ENCODE results near the gene PGAM4.

The PGAM4 gene

GRCh38 chrX:77969538-77969937 lies at the start of gene PGAM4:
PGAM4 (minus strand) TSS chrX:77969638; CDS start chrX:77969638, 0 bp downstream.
- no peak for TF ChIP-seq POLR2A (IDR thresholded peaks at IDR 0.05; ENCODE audit: low read depth, low read length)
- FAIRE-seq: no peak

GRCh38 chrX:78011846-78012245 lies 42.4 kb upstream of the PGAM4 start:
- no peak for TF ChIP-seq POLR2A (IDR thresholded peaks at IDR 0.05; ENCODE audit: low read depth, low read length)
- no peak for FAIRE-seq
- no peak for DNase-seq (ENCODE audit: insufficient read length, low spot score)

More at GRCh38 chrX:77969538-77969937, at the start of gene PGAM4:
- DNase-seq (ENCODE audit: insufficient read length, low spot score): no peak

- no peak for TF ChIP-seq POLR2A (IDR thresholded peaks at IDR 0.05; ENCODE audit: low read depth, low read length)
- FAIRE-seq (no peak), DNase-seq (ENCODE audit: insufficient read length, low spot score) (no peak)
These were observed 10.4 kb upstream of the PGAM4 start for GRCh38 chrX:77979870-77980269.

- TF ChIP-seq POLR2A (IDR thresholded peaks at IDR 0.05; ENCODE audit: low read depth, low read length): no peak
- FAIRE-seq: no peak
- no peak for DNase-seq (ENCODE audit: insufficient read length, low spot score)
These were observed 8.1 kb upstream of the PGAM4 start for GRCh38 chrX:77977518-77977917.

- FAIRE-seq (no peak), DNase-seq (ENCODE audit: insufficient read length, low spot score) (no peak)
- TF ChIP-seq POLR2A (IDR thresholded peaks at IDR 0.05; ENCODE audit: low read depth, low read length): no peak
These were observed 7.7 kb upstream of the PGAM4 start for GRCh38 chrX:77977095-77977494.

- FAIRE-seq (no peak), DNase-seq (ENCODE audit: insufficient read length, low spot score) (no peak)
- TF ChIP-seq POLR2A (IDR thresholded peaks at IDR 0.05; ENCODE audit: low read depth, low read length): no peak
These were observed 6.3 kb upstream of the PGAM4 start for GRCh38 chrX:77975755-77976154.

- FAIRE-seq: no peak
- TF ChIP-seq POLR2A (IDR thresholded peaks at IDR 0.05; ENCODE audit: low read depth, low read length): no peak
- DNase-seq (ENCODE audit: insufficient read length, low spot score): no peak
These were observed 1.8 kb downstream of the PGAM4 start for GRCh38 chrX:77967631-77968030.

GRCh38 chrX:77966361-77966760 lies 3.1 kb downstream of the PGAM4 start:
- DNase-seq (ENCODE audit: insufficient read length, low spot score): no peak
- TF ChIP-seq POLR2A (IDR thresholded peaks at IDR 0.05; ENCODE audit: low read depth, low read length): no peak
- FAIRE-seq: no peak

- DNase-seq (ENCODE audit: insufficient read length, low spot score): no peak
- no peak for TF ChIP-seq POLR2A (IDR thresholded peaks at IDR 0.05; ENCODE audit: low read depth, low read length)
- FAIRE-seq: no peak
These were observed 7.2 kb downstream of the PGAM4 start for GRCh38 chrX:77962068-77962902.

GRCh38 chrX:77961063-77961462 lies 8.4 kb downstream of the PGAM4 start:
- no peak for TF ChIP-seq POLR2A (IDR thresholded peaks at IDR 0.05; ENCODE audit: low read depth, low read length)
- no peak for FAIRE-seq
- DNase-seq (ENCODE audit: insufficient read length, low spot score): no peak

GRCh38 chrX:77960567-77960966 lies 8.9 kb downstream of the PGAM4 start:
- FAIRE-seq (no peak), DNase-seq (ENCODE audit: insufficient read length, low spot score) (no peak)
- no peak for TF ChIP-seq POLR2A (IDR thresholded peaks at IDR 0.05; ENCODE audit: low read depth, low read length)

- FAIRE-seq (peak; percentile 15), DNase-seq (ENCODE audit: insufficient read length, low spot score) (no peak)
- TF ChIP-seq POLR2A (IDR thresholded peaks at IDR 0.05; ENCODE audit: low read depth, low read length): no peak
These were observed 15.7 kb downstream of the PGAM4 start for GRCh38 chrX:77953708-77954107.

- no peak for TF ChIP-seq POLR2A (IDR thresholded peaks at IDR 0.05; ENCODE audit: low read depth, low read length)
- DNase-seq (ENCODE audit: insufficient read length, low spot score) (no peak), FAIRE-seq (peak; percentile 11)
These were observed 16.1 kb downstream of the PGAM4 start for GRCh38 chrX:77953302-77953701.

GRCh38 chrX:77952173-77952572 lies 17.3 kb downstream of the PGAM4 start:
- FAIRE-seq (no peak), DNase-seq (ENCODE audit: insufficient read length, low spot score) (no peak)
- no peak for TF ChIP-seq POLR2A (IDR thresholded peaks at IDR 0.05; ENCODE audit: low read depth, low read length)

GRCh38 chrX:77949840-77950239 lies 19.6 kb downstream of the PGAM4 start:
- DNase-seq (ENCODE audit: insufficient read length, low spot score) (no peak), FAIRE-seq (no peak)
- no peak for TF ChIP-seq POLR2A (IDR thresholded peaks at IDR 0.05; ENCODE audit: low read depth, low read length)

Data from H54 (cell line).